Cardiac muscle cell (in vitro differentiated cells and primary cell): Measurements from ENCODE around the gene ANKRD6. TPM values are rescaled to one million over a fixed set of nuclear protein-coding genes. Genes with fewer than 3 reads are reported as not detected.

Experiments used
- DNase-seq, 2 donors: peaks; one replicate each; pipeline versions ENCODE4 v3.0.0 to v3.0.0-alpha.2; 2010 to 2017; ENCODE audit warnings: low read depth in 1 of 2, low spot score in 1 of 2
- H3K27ac ChIP-seq: fragments of 200-600 bp; sonication (generic); 2 replicates; pipeline ENCODE4 v1.5.1; 2016
- H3K27me3 ChIP-seq: fragments of 200-600 bp; sonication (generic); 2 replicates; pipeline ENCODE4 v1.6.0; 2016; ENCODE audit warnings: control low read depth
- H3K36me3 ChIP-seq: fragments of 200-600 bp; sonication (generic); 2 replicates; pipeline ENCODE4 v1.5.1; 2016; ENCODE audit warnings: control low read depth
- H3K4me1 ChIP-seq: fragments of 200-600 bp; sonication (generic); 2 replicates; pipeline ENCODE4 v1.8.1; 2017; ENCODE audit warnings: low read depth, mild to moderate bottlenecking, mixed run types
- H3K4me3 ChIP-seq: fragments of 200-600 bp; sonication (generic); 2 replicates; pipeline ENCODE4 v1.5.1; 2016; ENCODE audit warnings: mild to moderate bottlenecking
- H3K9me3 ChIP-seq: fragments of 200-600 bp; sonication (generic); 2 replicates; pipeline ENCODE4 v1.5.1; 2017; ENCODE audit warnings: low read depth, mild to moderate bottlenecking, control low read depth
- CTCF ChIP-seq: IDR thresholded peaks from 2 replicates; pipeline ENCODE4 v1.5.1; 2012; ENCODE audit warnings: low read depth, mild to moderate bottlenecking, low read length
- polyA plus RNA-seq: library from polyadenylated mRNA; unstranded; fragments of >200 nt; fragmentation: Nextera tagmentation; extraction: Ambion mirVana; gene quantifications from 2 replicates; pipeline ENCODE4 v1.2.1, GENCODE V29; 2016
- total RNA-seq: library from RNA; depleted of rRNA; stranded (reverse); fragments of >200 nt; gene quantifications from 2 replicates; pipeline ENCODE4 v1.2.3, GENCODE V29; 2016

Gene ANKRD6
- total and polyA plus RNA-seq, 2 experiments from 2014 or later: 10.3 to 21.5 TPM

- peaks cover 8% of the 10 kb centered on the region for H3K4me1 ChIP-seq
- H3K27me3 ChIP-seq: no peaks in the 10 kb centered on the region
- DNase-seq: no peak
- no peak for TF ChIP-seq CTCF
- H3K4me3 ChIP-seq: no peak overlapping the region
- H3K9me3 ChIP-seq: no peaks in the 10 kb centered on the region
- H3K36me3 ChIP-seq: no peaks in the 10 kb centered on the region
- no peak overlapping the region for H3K27ac ChIP-seq
Observed at GRCh38 chr6:89566008-89566800, 133.3 kb downstream of the ANKRD6 start.

DNA sequence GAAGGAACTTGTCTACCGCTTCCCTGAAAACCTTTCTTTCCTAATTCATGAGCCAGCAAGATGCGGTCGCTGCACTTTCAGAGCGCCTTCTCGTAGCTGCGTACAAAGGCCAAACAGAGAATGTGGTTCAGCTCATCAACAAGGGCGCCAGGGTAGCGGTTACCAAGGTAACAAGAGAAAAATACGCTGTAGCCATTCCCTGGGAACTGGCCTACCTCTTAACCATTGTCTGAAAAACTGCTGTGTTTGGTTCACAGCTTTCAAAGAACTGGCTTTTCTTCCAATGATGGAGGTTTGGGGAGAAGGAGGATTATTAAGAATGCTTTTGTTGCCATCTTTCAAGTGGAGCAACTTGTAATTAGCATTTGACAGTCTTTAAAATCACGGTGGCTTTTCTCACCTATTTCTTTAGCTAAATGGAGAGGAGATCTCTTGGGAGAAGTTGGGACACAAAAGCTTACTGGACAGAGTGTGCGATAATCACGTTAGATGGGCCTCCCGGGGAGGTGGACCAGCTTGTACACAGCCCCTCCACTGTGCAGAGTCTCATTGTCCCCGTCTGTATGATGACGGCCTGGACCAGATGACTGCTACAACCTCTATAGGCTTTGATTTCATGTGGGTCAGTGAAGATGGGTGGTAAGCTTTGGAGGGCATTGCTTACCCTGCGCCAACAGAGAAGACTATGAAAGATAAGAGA, 134.1 kb downstream of the ANKRD6 start:
- H3K27me3 ChIP-seq: no peaks in the 10 kb centered on the region
- H3K4me3 ChIP-seq: no peak overlapping the region
- no peaks in the 10 kb centered on the region for H3K36me3 ChIP-seq
- no peak for TF ChIP-seq CTCF
- no peak for DNase-seq
- no peak overlapping the region for H3K27ac ChIP-seq
- peaks cover 8% of the 10 kb centered on the region for H3K4me1 ChIP-seq
- no peaks in the 10 kb centered on the region for H3K9me3 ChIP-seq

DNA sequence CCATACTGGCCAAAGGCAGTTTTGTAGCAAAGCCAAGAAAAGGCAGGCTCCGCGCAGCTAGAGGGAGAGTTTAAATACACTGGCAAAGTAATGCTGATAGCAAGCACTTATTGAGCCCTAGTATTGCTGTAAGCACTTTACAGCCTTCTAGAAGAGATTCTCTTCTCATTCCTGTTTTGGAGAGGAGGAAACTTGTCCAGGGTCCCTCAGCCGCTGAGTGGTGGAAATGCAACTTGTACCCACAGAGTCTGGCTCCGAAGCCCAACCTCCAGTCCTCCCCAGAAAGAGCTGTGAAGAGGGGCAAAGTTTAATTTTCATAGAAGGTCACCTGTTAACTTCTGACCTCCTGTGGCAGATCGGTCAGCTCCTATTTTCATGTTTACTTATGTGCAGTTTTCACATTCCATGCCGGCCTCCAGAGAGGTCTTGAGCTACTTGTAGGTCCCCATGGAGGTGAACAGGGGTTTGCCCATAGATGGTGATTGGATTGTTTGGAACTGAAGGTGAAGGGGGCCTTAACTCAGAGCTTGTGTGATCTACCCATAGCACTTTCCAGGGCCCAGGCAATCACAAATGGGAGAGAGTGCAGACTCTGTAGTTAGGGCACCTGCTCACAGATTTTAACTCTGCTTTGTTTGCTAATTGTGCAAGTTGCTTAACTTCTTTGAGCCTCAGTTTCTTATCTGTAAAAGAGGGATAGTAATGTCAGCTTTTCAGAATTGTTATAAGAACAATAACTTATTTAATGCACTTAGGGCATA, 134.9 kb downstream of the ANKRD6 start:
- TF ChIP-seq CTCF: no peak
- Histone ChIP-seq H3K27me3 (no peaks in the 10 kb centered on the region), H3K36me3 (no peaks in the 10 kb centered on the region), H3K4me1 (peaks cover 8% of the 10 kb centered on the region), H3K27ac (no peak overlapping the region), H3K4me3 (no peak overlapping the region), H3K9me3 (no peaks in the 10 kb centered on the region)
- no peak for DNase-seq

DNA sequence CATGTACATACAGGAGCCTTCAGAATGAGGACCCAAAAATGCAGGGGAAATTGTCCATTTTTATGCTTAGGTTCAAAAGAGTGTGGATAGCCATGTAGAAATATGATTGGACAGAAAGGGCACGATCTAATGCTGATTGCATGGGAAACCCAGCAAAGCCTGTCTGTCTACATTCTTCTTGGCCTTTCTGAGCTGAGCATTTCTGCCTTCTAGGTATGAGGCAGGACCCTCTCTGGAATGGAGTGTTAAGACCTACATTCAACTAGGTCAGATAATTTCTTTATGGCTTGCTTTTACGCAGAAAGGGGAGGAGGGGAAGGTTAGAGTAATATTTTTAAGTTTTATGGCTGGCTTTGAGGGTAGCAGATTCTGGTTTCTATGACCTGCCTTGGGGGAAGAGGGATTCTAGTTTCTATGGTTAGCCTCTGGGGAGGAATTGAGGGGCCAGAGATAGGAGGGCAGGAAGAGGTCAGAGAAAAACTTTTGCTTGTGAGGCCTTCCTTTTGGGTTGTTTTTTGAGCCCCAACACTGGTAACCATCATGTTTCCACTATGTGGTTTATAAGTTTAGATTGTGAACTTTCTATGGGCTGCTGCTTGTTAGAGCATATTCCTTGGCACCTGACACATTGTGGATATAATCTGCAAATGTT, 142.1 kb downstream of the ANKRD6 start:
- H3K36me3 ChIP-seq: no peaks in the 10 kb centered on the region
- H3K27me3 ChIP-seq: no peaks in the 10 kb centered on the region
- no peak overlapping the region for H3K27ac ChIP-seq
- H3K9me3 ChIP-seq: no peaks in the 10 kb centered on the region
- DNase-seq: no peak
- no peak for TF ChIP-seq CTCF
- H3K4me1 ChIP-seq: no peaks in the 10 kb centered on the region
- H3K4me3 ChIP-seq: no peak overlapping the region

DNA sequence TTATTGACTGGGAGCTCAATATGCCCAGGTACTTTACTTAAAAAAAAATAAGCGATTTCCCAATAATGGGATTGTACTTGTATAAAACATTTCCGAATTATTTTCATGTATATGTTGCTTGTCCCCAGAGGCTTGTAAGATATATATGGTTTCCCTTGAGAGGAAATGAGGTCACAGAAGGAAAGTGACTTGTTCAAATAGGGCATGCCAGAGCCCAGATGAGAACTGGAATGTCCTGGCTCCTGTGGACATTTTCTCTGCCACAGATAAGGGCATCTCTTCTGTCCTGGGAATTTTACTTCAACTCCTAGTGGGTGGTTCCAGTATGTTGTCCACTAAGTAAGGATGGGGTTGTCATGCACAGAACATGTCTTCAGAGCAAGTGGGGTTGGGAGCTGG, 142.6 kb downstream of the ANKRD6 start:
- DNase-seq: peak in 1 of 2 donors; percentile 2
- no peak for TF ChIP-seq CTCF
- no peak overlapping the region for H3K4me3 ChIP-seq
- H3K9me3 ChIP-seq: no peaks in the 10 kb centered on the region
- H3K27me3 ChIP-seq: no peaks in the 10 kb centered on the region
- no peak overlapping the region for H3K27ac ChIP-seq
- no peaks in the 10 kb centered on the region for H3K4me1 ChIP-seq
- no peaks in the 10 kb centered on the region for H3K36me3 ChIP-seq
